Common myeloid progenitor, CD34-positive (primary cell): ENCODE results near the gene ZFYVE16.
"Not testable (repeated sequence)": the region's sequence is repeated elsewhere in the genome, so short reads cannot be mapped to it uniquely, and the experiment has no call there.

Experiments used
- CTCF ChIA-PET: fragments of 350-600 bp; sonication (Branson Sonifier 250); formaldehyde crosslinking; loops from one replicate; lab custom pipeline; 2021; ENCODE audit warnings: antibody characterized with exemption; lab: Charles Lee
- POLR2A ChIA-PET: fragments of 350-600 bp; sonication (Branson Sonifier 250); formaldehyde crosslinking; loops from one replicate; lab custom pipeline; 2021; ENCODE audit warnings: antibody characterized with exemption; lab: Charles Lee
- DNase-seq, 3 donors: peaks; one replicate each; pipeline versions ENCODE4 v3.0.0 to v3.0.0-alpha.2; 2013
- H3K27ac ChIP-seq, 2 experiments: 1 replicate in 1 of 2; 2 replicates in 1 of 2; pipeline ENCODE4 v1.7.0; 2013; ENCODE audit warnings: inconsistent platforms in 2 of 2, low read length in 2 of 2, mild to moderate bottlenecking in 2 of 2, low read depth in 1 of 2, moderate library complexity in 1 of 2; ENCODE audit not compliant: severe bottlenecking in 2 of 2, insufficient read depth in 1 of 2, poor library complexity in 1 of 2
- H3K27me3 ChIP-seq, 5 experiments: replicated peaks in 2 of 5; 1 replicate in 3 of 5; 2 replicates in 2 of 5; pipeline versions ENCODE4 v1.6.1 to v1.7.0; 2013; ENCODE audit warnings: low read length in 4 of 5, mild to moderate bottlenecking in 2 of 5, moderate library complexity in 2 of 5, inconsistent platforms in 1 of 5; ENCODE audit not compliant: insufficient read depth in 5 of 5, control insufficient read depth in 4 of 5
- H3K36me3 ChIP-seq, 4 experiments: 1 replicate in 2 of 4; 2 replicates in 2 of 4; pipeline versions ENCODE4 v1.6.1 to v1.7.0; 2013; ENCODE audit warnings: low read length in 3 of 4, control low read depth in 1 of 4, mild to moderate bottlenecking in 1 of 4; ENCODE audit not compliant: control insufficient read depth in 4 of 4, insufficient read depth in 4 of 4
- H3K4me1 ChIP-seq, 4 experiments: 1 replicate in 3 of 4; 2 replicates in 1 of 4; pipeline versions ENCODE4 v1.6.1 to v1.7.1; 2013; ENCODE audit warnings: low read length in 3 of 4, mild to moderate bottlenecking in 3 of 4, control low read depth in 1 of 4, inconsistent platforms in 1 of 4, moderate library complexity in 1 of 4; ENCODE audit not compliant: control insufficient read depth in 4 of 4, insufficient read depth in 4 of 4; ENCODE audit errors: control extremely low read depth in 1 of 4
- H3K4me3 ChIP-seq, 7 experiments: 1 replicate in 4 of 7; 2 replicates in 3 of 7; pipeline versions ENCODE4 v1.5.1 to v1.7.0; 2013; ENCODE audit warnings: mild to moderate bottlenecking in 7 of 7, low read length in 6 of 7, moderate library complexity in 6 of 7, inconsistent platforms in 2 of 7, low read depth in 2 of 7, control low read depth in 1 of 7; ENCODE audit not compliant: insufficient read depth in 4 of 7, control insufficient read depth in 1 of 7; ENCODE audit errors: extremely low read depth in 1 of 7
- H3K9me3 ChIP-seq, 5 experiments: 1 replicate in 4 of 5; 2 replicates in 1 of 5; pipeline versions ENCODE4 v1.6.1 to v1.7.1; 2013; ENCODE audit warnings: low read length in 4 of 5, mild to moderate bottlenecking in 2 of 5, inconsistent platforms in 1 of 5, low read depth in 1 of 5, moderate library complexity in 1 of 5; ENCODE audit not compliant: control insufficient read depth in 4 of 5, insufficient read depth in 2 of 5; ENCODE audit errors: control extremely low read depth in 1 of 5
- WGBS: methylation state at CpG from one replicate; pipeline ENCODE4 v1.1.5; 2013; ENCODE audit not compliant: insufficient coverage; 5-methylcytosine and 5-hydroxymethylcytosine counted together

The ZFYVE16 gene

GRCh38 chr5:80470631-80471030, 62.8 kb downstream of the ZFYVE16 start:
- no CpG with 5 or more reads among the region's 2 CpGs for WGBS
- Histone ChIP-seq H3K36me3 (peaks cover 28 to 60% (median 30%) of the 10 kb centered on the region in 4 experiments), H3K9me3 (peaks cover 7 to 35% (median 16%) of the 10 kb centered on the region in 5 experiments)
- H3K4me3 ChIP-seq, H3K4me1 ChIP-seq, CTCF ChIA-PET, H3K27ac ChIP-seq, H3K27me3 ChIP-seq, POLR2A ChIA-PET, DNase-seq: not testable (repeated sequence)

GRCh38 chr5:80474929-80475328, 67.1 kb downstream of the ZFYVE16 start:
- ChIA-PET CTCF (no interaction called here), POLR2A (no interaction called here)
- 100% methylated on average over 1 of the region's 2 CpGs for WGBS
- Histone ChIP-seq H3K4me3 (no peak overlapping the region), H3K27ac (no peak overlapping the region), H3K27me3 (no peaks in the 10 kb centered on the region), H3K4me1 (no peaks in the 10 kb centered on the region), H3K36me3 (peaks cover 22 to 40% (median 29%) of the 10 kb centered on the region in 4 experiments), H3K9me3 (peaks cover 4 to 18% (median 15%) of the 10 kb centered on the region in 5 experiments)
- DNase-seq: no peak

- peaks cover 8 to 33% (median 15%) of the 10 kb centered on the region in 4 experiments for H3K36me3 ChIP-seq
- no peak overlapping the region for H3K4me3 ChIP-seq
- H3K4me1 ChIP-seq: no peaks in the 10 kb centered on the region
- POLR2A ChIA-PET: no interaction called here
- CTCF ChIA-PET: interaction anchor here (1.1 kb wide), 1 partner anchor 68 kb away, joined by 3 read pairs; no protein-coding TSS in a partner anchor
- H3K9me3 ChIP-seq: peaks cover 3 to 36% (median 6%) of the 10 kb centered on the region in 5 experiments
- DNase-seq: no peak
- no peaks in the 10 kb centered on the region for H3K27me3 ChIP-seq
- no peak overlapping the region for H3K27ac ChIP-seq
These were observed 71.8 kb downstream of the ZFYVE16 start for GRCh38 chr5:80479713-80480112.

GRCh38 chr5:80480354-80480753, 72.5 kb downstream of the ZFYVE16 start:
- H3K27ac ChIP-seq: no peak overlapping the region
- H3K9me3 ChIP-seq: peaks cover 3 to 36% (median 6%) of the 10 kb centered on the region in 5 experiments
- no peaks in the 10 kb centered on the region for H3K4me1 ChIP-seq
- ChIA-PET CTCF (interaction anchor here (1.0 to 1.2 kb wide), 3 partner anchors 13 to 69 kb away, joined by 3 read pairs; no protein-coding TSS in a partner anchor), POLR2A (interaction anchor here (0.6 kb wide), 1 partner anchor 1662 kb away, joined by 5 read pairs; no protein-coding TSS in a partner anchor)
- 96% methylated on average over 2 of the region's 2 CpGs for WGBS
- H3K27me3 ChIP-seq: no peaks in the 10 kb centered on the region
- no peak overlapping the region for H3K4me3 ChIP-seq
- peaks cover 1 to 27% (median 10%) of the 10 kb centered on the region in 4 experiments for H3K36me3 ChIP-seq
- DNase-seq: no peak

- Histone ChIP-seq H3K9me3 (peaks cover 3 to 36% (median 6%) of the 10 kb centered on the region in 5 experiments), H3K4me3 (no peak overlapping the region), H3K36me3 (peaks cover 0 to 21% (median 7%) of the 10 kb centered on the region in 4 experiments), H3K27ac (no peak overlapping the region), H3K27me3 (no peaks in the 10 kb centered on the region), H3K4me1 (no peaks in the 10 kb centered on the region)
- peak; percentile 8 to 47 (median 26) for DNase-seq
- ChIA-PET POLR2A (no interaction called here), CTCF (interaction anchor here (1.0 to 1.2 kb wide), 3 partner anchors 14 to 70 kb away, joined by 3 read pairs; no protein-coding TSS in a partner anchor)
- WGBS: 100% methylated on average over 3 of the region's 3 CpGs
These were observed 73.4 kb downstream of the ZFYVE16 start for GRCh38 chr5:80481019-80481893.

GRCh38 chr5:80482578-80482977, 74.7 kb downstream of the ZFYVE16 start:
- ChIA-PET POLR2A (interaction anchor here (0.5 kb wide), 1 partner anchor 1420 kb away, joined by 3 read pairs; no protein-coding TSS in a partner anchor), CTCF (interaction anchor here (0.7 kb wide), 1 partner anchor 29 kb away, joined by 3 read pairs; no protein-coding TSS in a partner anchor)
- Histone ChIP-seq H3K4me1 (peaks cover 0 to 5% (median 4%) of the 10 kb centered on the region in 4 experiments), H3K27ac (no peak overlapping the region), H3K4me3 (no peak overlapping the region), H3K9me3 (peaks cover 3 to 36% (median 6%) of the 10 kb centered on the region in 5 experiments), H3K27me3 (no peaks in the 10 kb centered on the region), H3K36me3 (peaks cover 0 to 21% (median 5%) of the 10 kb centered on the region in 4 experiments)
- 90% methylated on average over 2 of the region's 4 CpGs for WGBS
- peak; percentile 5 to 57 (median 31) for DNase-seq
